PFSK-1 (cell line): Measurements from ENCODE around the gene C1orf226.

Experiments
- FOXP2 ChIP-seq: optimal IDR thresholded peaks from 2 replicates; pipeline ENCODE3; 2011; ENCODE audit warnings: borderline replicate concordance, control low read depth, inconsistent platforms; ENCODE audit not compliant: insufficient read depth; ENCODE audit errors: extremely low read length, extremely low read depth
- POLR2AphosphoS5 ChIP-seq: IDR thresholded peaks from 2 replicates; pipeline ENCODE4 v1.6.1; 2012; ENCODE audit warnings: low read depth, mild to moderate bottlenecking, control low read depth, low read length, moderate library complexity
- REST ChIP-seq, 2 experiments: IDR thresholded peaks; 2 replicates each; pipeline versions ENCODE4 v1.6.1 to v1.8.0; 2011 to 2012; ENCODE audit warnings: low read depth in 2 of 2, low read length in 2 of 2, control low read depth in 1 of 2, inconsistent platforms in 1 of 2, mild to moderate bottlenecking in 1 of 2, moderate library complexity in 1 of 2; ENCODE audit not compliant: insufficient read depth in 1 of 2
- SIN3A ChIP-seq: IDR thresholded peaks from 2 replicates; pipeline ENCODE4 v1.6.1; 2012; ENCODE audit warnings: mild to moderate bottlenecking, low read length, moderate library complexity, borderline replicate concordance; ENCODE audit not compliant: insufficient read depth
- TAF1 ChIP-seq: IDR thresholded peaks from 2 replicates; pipeline ENCODE4 v1.6.1; 2012; ENCODE audit warnings: low read length, control low read depth, borderline replicate concordance; ENCODE audit not compliant: insufficient read depth

C1orf226 gene

GRCh38 chr1:162381941-162382750 is 618 bp downstream of the C1orf226 start:
- TF ChIP-seq POLR2AphosphoS5, result no peak
- TF ChIP-seq REST (IDR thresholded peaks at IDR 0.05; ENCODE audit: insufficient read depth in 1 of 2, low read depth in 2 of 2, low read length in 2 of 2), result no peak
- no peak for TF ChIP-seq FOXP2
- TF ChIP-seq TAF1, result no peak

GRCh38 chr1:162383091-162383490 is 1.6 kb downstream of the C1orf226 start:
- TF ChIP-seq TAF1, result no peak
- TF ChIP-seq FOXP2, result no peak
- TF ChIP-seq SIN3A, result no peak
- no peak for TF ChIP-seq REST (IDR thresholded peaks at IDR 0.05; ENCODE audit: insufficient read depth in 1 of 2, low read depth in 2 of 2, low read length in 2 of 2)
- TF ChIP-seq POLR2AphosphoS5, result no peak

- TF ChIP-seq REST (IDR thresholded peaks at IDR 0.05; ENCODE audit: insufficient read depth in 1 of 2, low read depth in 2 of 2, low read length in 2 of 2) (no peak), TAF1 (no peak), POLR2AphosphoS5 (no peak), FOXP2 (no peak), SIN3A (no peak)
Measured at GRCh38 chr1:162383516-162383915, 2.0 kb downstream of the C1orf226 start.

GRCh38 chr1:162384116-162384515 is 2.6 kb downstream of the C1orf226 start:
- no peak for TF ChIP-seq SIN3A
- no peak for TF ChIP-seq REST (IDR thresholded peaks at IDR 0.05; ENCODE audit: insufficient read depth in 1 of 2, low read depth in 2 of 2, low read length in 2 of 2)
- no peak for TF ChIP-seq FOXP2
- no peak for TF ChIP-seq POLR2AphosphoS5
- TF ChIP-seq TAF1, result no peak

- no peak for TF ChIP-seq FOXP2
- TF ChIP-seq SIN3A, result no peak
- TF ChIP-seq POLR2AphosphoS5, result no peak
- no peak for TF ChIP-seq REST (IDR thresholded peaks at IDR 0.05; ENCODE audit: insufficient read depth in 1 of 2, low read depth in 2 of 2, low read length in 2 of 2)
- TF ChIP-seq TAF1, result no peak
Measured at GRCh38 chr1:162384601-162385279, 3.2 kb downstream of the C1orf226 start.
